ENCODE data around the gene CDHR4. TPM values are rescaled to one million over a fixed set of nuclear protein-coding genes. Genes with fewer than 3 reads are reported as not detected.

The CDHR4 gene
- total and polyA plus RNA-seq, 2 of the 8 experiments (the other 6 are each of a cell fraction or from before 2014, with no cell fraction given) = 0.50 to 0.60 TPM

- no peak for TF ChIP-seq CHD7 (IDR thresholded peaks at IDR 0.05; ENCODE audit: insufficient replicate concordance, low read length)
Observed at GRCh38 chr3:49805367-49805782, 5.7 kb upstream of the CDHR4 start (continued).
